HG03521 (cell line): ENCODE results near the gene RIPPLY3.

ENCODE experiments used
- ATAC-seq: cut with Tn5 transposase; IDR thresholded peaks from one replicate; pipeline ENCODE4 v1.9.1; 2021; ENCODE audit warnings: mild to moderate bottlenecking, moderate library complexity; ENCODE audit not compliant: unreplicated experiment

RIPPLY3 gene

GRCh38 chr21:37006486-37007291 lies at the start of gene RIPPLY3:
RIPPLY3 (plus strand) TSS chr21:37006702; CDS start chr21:37006773, 71 bp downstream.
- ATAC-seq = no peak

- ATAC-seq = no peak
These were observed 47.3 kb upstream of the RIPPLY3 start for GRCh38 chr21:36959020-36959835.

GRCh38 chr21:36960676-36961284 lies 45.7 kb upstream of the RIPPLY3 start:
- no peak for ATAC-seq

- ATAC-seq = no peak
These were observed 44.3 kb upstream of the RIPPLY3 start for GRCh38 chr21:36962098-36962780.

- no peak for ATAC-seq
These were observed 42.1 kb upstream of the RIPPLY3 start for GRCh38 chr21:36964398-36964797.

- no peak for ATAC-seq
These were observed 41.4 kb upstream of the RIPPLY3 start for GRCh38 chr21:36964827-36965719.

- ATAC-seq = no peak
These were observed 40.8 kb upstream of the RIPPLY3 start for GRCh38 chr21:36965720-36966065.

GRCh38 chr21:36966066-36966820 lies 40.3 kb upstream of the RIPPLY3 start, which contains the start of gene HLCS:
HLCS (minus strand) TSS chr21:36966669; CDS start chr21:36966638, 31 bp downstream.
- ATAC-seq = peak; percentile 77

GRCh38 chr21:36966821-36967768 lies 39.4 kb upstream of the RIPPLY3 start:
- peak; percentile 29 for ATAC-seq

- ATAC-seq = no peak
These were observed 38.1 kb upstream of the RIPPLY3 start for GRCh38 chr21:36968414-36968813.

- ATAC-seq = no peak
These were observed 37.5 kb upstream of the RIPPLY3 start for GRCh38 chr21:36968976-36969375.

GRCh38 chr21:36973986-36974850 lies 32.3 kb upstream of the RIPPLY3 start:
- ATAC-seq = no peak

GRCh38 chr21:36974851-36975192 lies 31.7 kb upstream of the RIPPLY3 start:
- no peak for ATAC-seq

GRCh38 chr21:36976228-36976861 lies 30.2 kb upstream of the RIPPLY3 start:
- no peak for ATAC-seq

- peak; percentile 44 for ATAC-seq
These were observed 29.4 kb upstream of the RIPPLY3 start for GRCh38 chr21:36976882-36977651.
